ENCODE data around the gene PSG4. TPM values are rescaled to one million over a fixed set of nuclear protein-coding genes. Genes with fewer than 3 reads are reported as not detected.
"Not testable (repeated sequence)": the region's sequence is repeated elsewhere in the genome, so short reads cannot be mapped to it uniquely, and the experiment has no call there.

Gene PSG4
- total and polyA plus RNA-seq, 11 donors, result not detected

DNA sequence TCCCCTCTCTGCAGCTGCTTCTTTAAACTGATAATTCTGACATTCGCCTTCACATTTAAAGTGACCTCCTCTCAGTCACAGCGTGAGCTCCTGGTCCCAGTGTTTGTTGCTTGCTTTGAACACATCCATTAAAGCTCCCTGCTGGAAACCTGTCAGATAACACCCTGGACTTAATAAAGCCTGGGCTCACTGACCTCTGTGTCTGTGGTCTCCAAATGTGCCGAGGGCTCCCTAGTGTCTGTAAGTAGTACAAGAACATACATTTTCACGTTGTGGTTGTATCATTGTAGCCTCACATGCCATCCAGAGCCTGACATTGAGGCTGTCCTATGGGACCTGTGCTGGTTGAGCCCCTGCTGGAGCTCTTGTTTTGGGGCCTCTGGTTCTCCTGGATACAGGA is 2.6 kb upstream of the PSG4 start:
- no peaks in the 10 kb centered on the region for H3K36me3 ChIP-seq
- no peak overlapping the region for H3K4me3 ChIP-seq
- no peaks in the 10 kb centered on the region for H3K9me3 ChIP-seq
- TF ChIP-seq POLR2A (IDR thresholded peaks at IDR 0.05), result no peak
- TF ChIP-seq, protein P1, sequence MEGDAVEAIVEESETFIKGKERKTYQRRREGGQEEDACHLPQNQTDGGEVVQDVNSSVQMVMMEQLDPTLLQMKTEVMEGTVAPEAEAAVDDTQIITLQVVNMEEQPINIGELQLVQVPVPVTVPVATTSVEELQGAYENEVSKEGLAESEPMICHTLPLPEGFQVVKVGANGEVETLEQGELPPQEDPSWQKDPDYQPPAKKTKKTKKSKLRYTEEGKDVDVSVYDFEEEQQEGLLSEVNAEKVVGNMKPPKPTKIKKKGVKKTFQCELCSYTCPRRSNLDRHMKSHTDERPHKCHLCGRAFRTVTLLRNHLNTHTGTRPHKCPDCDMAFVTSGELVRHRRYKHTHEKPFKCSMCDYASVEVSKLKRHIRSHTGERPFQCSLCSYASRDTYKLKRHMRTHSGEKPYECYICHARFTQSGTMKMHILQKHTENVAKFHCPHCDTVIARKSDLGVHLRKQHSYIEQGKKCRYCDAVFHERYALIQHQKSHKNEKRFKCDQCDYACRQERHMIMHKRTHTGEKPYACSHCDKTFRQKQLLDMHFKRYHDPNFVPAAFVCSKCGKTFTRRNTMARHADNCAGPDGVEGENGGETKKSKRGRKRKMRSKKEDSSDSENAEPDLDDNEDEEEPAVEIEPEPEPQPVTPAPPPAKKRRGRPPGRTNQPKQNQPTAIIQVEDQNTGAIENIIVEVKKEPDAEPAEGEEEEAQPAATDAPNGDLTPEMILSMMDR (IDR thresholded peaks at IDR 0.05), result no peak
- no peaks in the 10 kb centered on the region for H3K4me1 ChIP-seq
- no peak for ATAC-seq
- H3K27ac ChIP-seq, result no peak overlapping the region
- intact Hi-C loops (cut with DNase I), result no loop called here
- no peak for DNase-seq
- H3K27me3 ChIP-seq, result no peaks in the 10 kb centered on the region
- 18 to 41% (median 28%) methylated on average over 4 of the region's 4 CpGs; no CpG with 5 or more reads in 1 of the 4 donors for WGBS, 4 donors

DNA sequence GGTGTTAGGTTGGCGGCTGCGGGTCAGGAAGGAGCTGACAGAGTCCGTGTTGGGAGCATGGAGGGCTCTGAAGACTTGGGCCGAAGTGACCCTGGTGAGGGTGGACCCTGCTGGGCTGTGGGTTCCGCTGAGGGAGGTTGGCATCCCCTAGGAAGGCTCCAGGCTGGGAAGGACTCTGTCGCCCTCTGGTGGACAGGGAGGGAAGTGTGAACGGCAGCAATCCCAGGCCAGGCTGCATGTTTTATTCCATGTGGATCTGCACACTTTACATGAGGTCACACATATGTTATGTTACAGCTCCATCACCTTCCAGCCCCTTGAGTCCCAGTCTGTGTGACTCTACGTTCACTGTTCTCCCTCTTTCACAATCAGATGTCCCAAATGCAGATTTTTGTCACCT is 1.7 kb upstream of the PSG4 start:
- H3K9me3 ChIP-seq; DNase-seq; ATAC-seq; H3K27me3 ChIP-seq; H3K36me3 ChIP-seq; intact Hi-C loops (cut with DNase I); H3K27ac ChIP-seq; H3K4me3 ChIP-seq; H3K4me1 ChIP-seq: not testable (repeated sequence)
- WGBS, 4 donors, result 39 to 45% (median 40%) methylated on average over 8 of the region's 8 CpGs; no CpG with 5 or more reads in 1 of the 4 donors
- TF ChIP-seq, protein P1 (IDR thresholded peaks at IDR 0.05), result peak in 7 of 12 donors; percentile 17 to 50 (median 42)

DNA sequence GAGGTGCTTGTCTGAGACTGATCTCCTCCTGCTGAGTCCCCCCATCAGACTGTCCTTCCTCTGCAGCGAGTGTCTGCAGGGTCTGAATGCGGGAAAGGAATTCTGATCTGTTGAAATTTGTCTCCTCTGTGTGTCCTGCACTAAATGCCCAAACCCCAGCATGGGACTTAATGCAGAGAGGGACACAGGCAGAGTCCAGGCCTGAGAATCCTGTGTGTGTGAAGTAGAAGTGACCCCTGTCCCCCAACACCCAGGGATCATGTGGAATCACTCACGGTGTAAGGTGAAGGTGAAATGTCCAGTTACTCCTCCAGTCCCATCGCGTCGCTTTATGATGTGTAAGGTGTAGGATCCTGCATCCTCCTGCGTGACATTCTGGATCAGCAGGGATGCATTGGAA is 1.8 kb downstream of the PSG4 start:
- H3K4me1 ChIP-seq; H3K27me3 ChIP-seq; H3K36me3 ChIP-seq; ATAC-seq; H3K9me3 ChIP-seq; H3K27ac ChIP-seq; intact Hi-C loops (cut with DNase I); DNase-seq; H3K4me3 ChIP-seq: not testable (repeated sequence)
- WGBS, 4 donors, result 84 to 89% (median 87%) methylated on average over 7 of the region's 7 CpGs; no CpG with 5 or more reads in 1 of the 4 donors

DNA sequence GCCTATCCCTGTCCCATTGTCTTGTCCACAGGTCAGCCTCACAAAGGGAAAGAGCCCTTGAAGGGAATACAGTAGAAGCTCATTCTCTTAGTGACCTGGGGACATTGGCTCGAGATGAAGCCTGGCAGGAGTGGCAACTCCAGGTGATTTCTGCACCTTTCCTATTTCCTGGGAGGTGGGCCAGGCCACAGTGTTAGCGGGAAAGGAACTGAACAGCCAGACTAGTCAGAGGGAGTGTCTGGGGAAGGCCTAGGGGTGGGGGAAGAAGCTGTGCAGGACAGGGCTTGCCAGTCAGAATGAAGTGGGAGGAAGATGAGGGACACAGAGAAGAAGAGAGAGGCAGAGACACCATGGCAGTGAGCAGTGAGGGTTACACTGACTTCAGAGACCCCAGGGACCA is 3.5 kb downstream of the PSG4 start:
- H3K4me3 ChIP-seq; H3K27me3 ChIP-seq; ATAC-seq; intact Hi-C loops (cut with DNase I); DNase-seq; H3K4me1 ChIP-seq; H3K27ac ChIP-seq; H3K36me3 ChIP-seq; H3K9me3 ChIP-seq: not testable (repeated sequence)
- 56 to 72% (median 57%) methylated on average over 2 of the region's 2 CpGs; no CpG with 5 or more reads in 1 of the 4 donors for WGBS, 4 donors

DNA sequence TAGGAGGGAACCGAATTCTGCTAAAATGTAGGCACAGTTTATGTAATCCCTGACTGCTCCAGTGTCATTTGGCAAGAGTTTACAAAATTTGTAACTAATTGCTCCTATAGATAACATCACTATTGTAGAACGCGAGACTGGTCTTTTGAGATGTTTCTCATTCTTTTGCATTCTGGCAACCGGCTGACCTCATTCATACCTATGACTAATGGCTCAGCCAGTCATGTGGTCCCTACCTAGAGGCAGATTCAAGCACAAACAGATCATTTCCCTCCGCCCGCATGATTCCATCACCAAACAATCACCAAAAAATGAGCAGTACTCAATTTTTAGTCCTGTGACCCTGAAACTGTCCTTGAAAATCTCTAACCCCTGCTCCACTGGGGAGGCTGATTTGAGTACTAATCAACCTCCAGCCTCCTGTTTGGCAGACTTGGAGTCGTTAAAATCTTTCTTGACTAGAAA is 4.1 kb downstream of the PSG4 start:
- 62 to 75% (median 74%) methylated on average over 7 of the region's 7 CpGs; no CpG with 5 or more reads in 1 of the 4 donors for WGBS, 4 donors
- H3K27ac ChIP-seq; intact Hi-C loops (cut with DNase I): not testable (repeated sequence)

DNA sequence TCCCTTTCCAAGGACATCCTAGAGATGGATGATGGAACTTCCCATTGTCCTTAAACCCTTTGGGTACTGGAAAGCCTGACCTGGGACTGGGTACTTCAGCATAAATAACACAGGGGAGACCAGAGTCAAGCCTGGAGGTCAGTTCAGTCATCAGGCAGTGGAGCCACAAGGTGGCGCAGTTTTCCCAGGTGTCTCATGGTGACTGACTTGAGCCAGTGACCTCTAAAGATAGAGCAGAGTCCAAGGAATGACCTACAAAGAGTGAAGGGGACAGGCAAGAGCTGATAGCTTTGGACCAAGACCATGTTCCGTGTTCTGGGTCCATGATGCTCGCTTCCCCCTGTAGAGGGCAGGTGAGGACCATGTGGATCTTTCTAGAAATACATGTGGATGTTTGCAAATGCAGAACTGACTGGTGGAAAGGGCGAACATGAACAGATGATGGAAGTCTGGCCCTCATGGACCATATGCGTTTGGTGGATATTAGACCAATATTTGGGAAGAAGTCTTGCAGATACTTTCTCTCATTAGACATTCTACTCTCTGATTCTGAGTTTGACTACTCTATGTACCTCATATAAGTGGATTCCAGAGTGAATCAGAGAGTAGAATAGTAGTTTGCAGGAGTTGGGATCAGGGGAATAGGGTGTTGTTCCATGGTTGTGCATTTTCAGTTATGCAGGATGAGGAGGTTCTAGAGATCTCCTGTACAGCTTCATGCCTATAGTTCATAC is 6.6 kb downstream of the PSG4 start:
- intact Hi-C loops (cut with DNase I), result loop anchor here in 2 of 10 donors (10.0 kb wide), 2 partner anchors 66 to 94 kb away; partner anchors contain the start of gene PSG9 (in 1 of the 2)
- H3K27ac ChIP-seq, H3K27me3 ChIP-seq, H3K4me3 ChIP-seq, H3K9me3 ChIP-seq, ATAC-seq, H3K4me1 ChIP-seq, DNase-seq, H3K36me3 ChIP-seq: not testable (repeated sequence)
- 44 to 54% (median 52%) methylated on average over 5 of the region's 5 CpGs; no CpG with 5 or more reads in 1 of the 4 donors for WGBS, 4 donors

More for the DNA sequence above, 4.1 kb downstream of the PSG4 start:
- not testable (repeated sequence) for DNase-seq, H3K36me3 ChIP-seq, H3K9me3 ChIP-seq, H3K4me1 ChIP-seq, H3K4me3 ChIP-seq, H3K27me3 ChIP-seq, ATAC-seq

DNA sequence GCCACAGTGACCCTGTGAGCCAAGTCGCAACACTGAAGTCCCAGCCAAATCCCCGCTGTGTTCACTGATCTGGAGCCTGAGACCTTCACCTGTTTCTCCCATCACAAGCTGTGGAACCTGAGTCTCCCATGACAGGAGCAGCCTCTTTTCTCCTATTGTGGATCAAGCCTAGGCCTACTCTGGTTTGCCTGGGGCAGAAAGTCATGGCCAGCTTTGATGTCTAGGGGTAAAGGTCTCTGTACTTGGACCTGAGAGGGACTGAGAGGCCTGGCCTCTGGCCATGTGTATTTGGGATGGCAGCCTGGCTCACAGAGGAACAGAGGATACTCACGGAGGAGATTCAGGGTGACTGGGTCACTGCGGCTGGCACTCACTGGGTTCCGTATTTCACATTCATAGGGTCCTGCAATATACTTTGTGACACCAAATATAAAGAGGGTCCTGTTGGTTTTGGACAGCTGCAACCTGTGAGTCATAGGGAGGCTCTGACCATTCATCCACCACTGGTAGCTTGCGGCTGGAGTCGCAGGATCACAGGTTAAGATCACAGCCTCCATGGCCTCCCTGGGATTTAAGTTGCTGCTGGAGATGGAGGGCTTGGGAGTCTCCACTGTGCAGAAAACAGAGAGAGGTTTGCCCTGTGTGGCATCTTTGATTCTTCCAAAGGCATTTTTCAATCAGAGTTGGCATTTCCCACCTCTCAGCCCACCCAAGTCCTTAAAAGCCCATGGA is 7.6 kb downstream of the PSG4 start:
- not testable (repeated sequence) for H3K27me3 ChIP-seq, H3K9me3 ChIP-seq, H3K4me1 ChIP-seq, H3K36me3 ChIP-seq, H3K4me3 ChIP-seq, DNase-seq, ATAC-seq, H3K27ac ChIP-seq
- 89 to 95% (median 92%) methylated on average over 2 to 6 of the region's 7 CpGs; no CpG with 5 or more reads in 1 of the 4 donors for WGBS, 4 donors
- intact Hi-C loops (cut with DNase I), result loop anchor here in 2 of 10 donors (10.0 kb wide), 2 partner anchors 67 to 93 kb away; partner anchors contain the start of gene PSG9 (in 1 of the 2)

DNA sequence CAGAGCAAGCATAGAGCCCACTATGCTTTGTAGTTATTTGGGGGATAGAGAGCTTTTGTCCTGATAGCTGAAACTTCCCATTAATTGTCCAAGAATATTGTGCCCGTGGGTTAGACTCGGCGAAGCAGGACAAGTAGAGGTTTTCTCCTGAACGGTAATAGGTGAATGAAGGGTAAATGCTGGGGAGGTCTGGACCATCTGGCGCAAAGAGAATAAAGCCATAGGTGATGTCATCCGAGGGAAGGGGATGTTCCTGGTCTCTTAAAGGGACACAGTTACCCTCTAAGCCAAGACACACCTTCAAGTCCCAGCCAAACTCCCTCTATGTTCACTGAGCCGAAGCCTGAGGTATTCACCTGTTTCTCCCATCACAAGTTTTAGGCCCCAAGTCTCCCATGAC is 11.0 kb downstream of the PSG4 start:
- not testable (repeated sequence) for H3K4me1 ChIP-seq, H3K27me3 ChIP-seq, DNase-seq, H3K36me3 ChIP-seq, H3K27ac ChIP-seq, ATAC-seq, H3K9me3 ChIP-seq, H3K4me3 ChIP-seq
- WGBS, 4 donors, result 73 to 82% (median 75%) methylated on average over 7 of the region's 7 CpGs
- intact Hi-C loops (cut with DNase I), result loop anchor here in 3 of 10 donors (5.0 to 10.0 kb wide), 3 partner anchors 68 to 90 kb away; partner anchors contain the start of gene PSG9 (in 1 of the 3)

All from heart left ventricle (tissue), 16 donors.